ENCODE results near the gene KIAA0753. TPM values are rescaled to one million over a fixed set of nuclear protein-coding genes. Genes with fewer than 3 reads are reported as not detected.

The KIAA0753 gene
- total RNA-seq, 1 experiment from 2014 or later = 18.3 TPM

- H3K27me3 ChIP-seq (ENCODE audit: insufficient read depth, low read length) = no peaks in the 10 kb centered on the region; the same call in 1 of the 2 replicates
- H2AFZ ChIP-seq (ENCODE audit: low read depth, low read length, poor library complexity, severe bottlenecking) = no peak overlapping the region
- RAD21 ChIA-PET (ENCODE audit: low non-redundant PET in 1 of 2, low total read pairs in 2 of 2, uncharacterized antibody in 2 of 2, unreplicated experiment in 2 of 2) = no interaction called here
- no peak for DNase-seq (ENCODE audit: low read depth, low spot score)
- BruUV-seq (replicated peaks) = no TSS peak
- no peaks in the 10 kb centered on the region for H3K9me3 ChIP-seq (ENCODE audit: control insufficient read depth in 1 of 2, insufficient read depth in 1 of 2, low read depth in 1 of 2, low read length in 2 of 2)
- no peak overlapping the region for H3K4me2 ChIP-seq (ENCODE audit: low read length)
- no peak for ATAC-seq
- H3K9ac ChIP-seq (ENCODE audit: low read length) = no peak overlapping the region
- no peaks in the 10 kb centered on the region for H3K36me3 ChIP-seq (ENCODE audit: control insufficient read depth in 1 of 2, insufficient read depth in 2 of 2, low read length in 2 of 2)
- intact Hi-C loops (cut with micrococcal nuclease) = no loop called here
- H3K27ac ChIP-seq (ENCODE audit: low read depth, low read length) = no peak overlapping the region
- no peaks in the 10 kb centered on the region for H3K9me2 ChIP-seq (ENCODE audit: insufficient read depth)
- H3K4me1 ChIP-seq (ENCODE audit: control insufficient read depth in 1 of 2, insufficient read depth in 2 of 2, low read length in 2 of 2) = peaks cover 0 to 14% of the 10 kb centered on the region in 2 experiments; a peak in 2 of 4 replicates
- no peak for TF ChIP-seq YY1 (IDR thresholded peaks at IDR 0.05; ENCODE audit: extremely low read depth, insufficient replicate concordance, low read depth, low read length)
- no peak for TF ChIP-seq CEBPB (IDR thresholded peaks at IDR 0.05; ENCODE audit: low read depth)
- no peak for TF ChIP-seq TCF7L2 (IDR thresholded peaks at IDR 0.05; ENCODE audit: borderline replicate concordance, extremely low read depth, insufficient read depth, insufficient read length)
- TF ChIP-seq, protein P1, sequence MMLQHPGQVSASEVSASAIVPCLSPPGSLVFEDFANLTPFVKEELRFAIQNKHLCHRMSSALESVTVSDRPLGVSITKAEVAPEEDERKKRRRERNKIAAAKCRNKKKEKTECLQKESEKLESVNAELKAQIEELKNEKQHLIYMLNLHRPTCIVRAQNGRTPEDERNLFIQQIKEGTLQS (IDR thresholded peaks at IDR 0.05) = no peak
- TF ChIP-seq SP1 (IDR thresholded peaks at IDR 0.05; ENCODE audit: low read depth) = no peak
- no peak overlapping the region for H3K4me3 ChIP-seq (replicated peaks in 1 of 2; ENCODE audit: low read depth in 1 of 2, low read length in 2 of 2)
- H3K79me2 ChIP-seq (ENCODE audit: insufficient read depth, low read length) = no peaks in the 10 kb centered on the region
- CTCF ChIA-PET = interaction anchor here (0.7 to 1.9 kb wide), 3 partner anchors 13 to 343 kb away, joined by 3 to 7 read pairs (median 3); no protein-coding TSS in a partner anchor
- POLR2A ChIA-PET = no interaction called here
- no peaks in the 10 kb centered on the region for H4K20me1 ChIP-seq (ENCODE audit: insufficient read depth)
These were observed 20.9 kb upstream of the KIAA0753 start for GRCh38 chr17:6661464-6661848.

DNA sequence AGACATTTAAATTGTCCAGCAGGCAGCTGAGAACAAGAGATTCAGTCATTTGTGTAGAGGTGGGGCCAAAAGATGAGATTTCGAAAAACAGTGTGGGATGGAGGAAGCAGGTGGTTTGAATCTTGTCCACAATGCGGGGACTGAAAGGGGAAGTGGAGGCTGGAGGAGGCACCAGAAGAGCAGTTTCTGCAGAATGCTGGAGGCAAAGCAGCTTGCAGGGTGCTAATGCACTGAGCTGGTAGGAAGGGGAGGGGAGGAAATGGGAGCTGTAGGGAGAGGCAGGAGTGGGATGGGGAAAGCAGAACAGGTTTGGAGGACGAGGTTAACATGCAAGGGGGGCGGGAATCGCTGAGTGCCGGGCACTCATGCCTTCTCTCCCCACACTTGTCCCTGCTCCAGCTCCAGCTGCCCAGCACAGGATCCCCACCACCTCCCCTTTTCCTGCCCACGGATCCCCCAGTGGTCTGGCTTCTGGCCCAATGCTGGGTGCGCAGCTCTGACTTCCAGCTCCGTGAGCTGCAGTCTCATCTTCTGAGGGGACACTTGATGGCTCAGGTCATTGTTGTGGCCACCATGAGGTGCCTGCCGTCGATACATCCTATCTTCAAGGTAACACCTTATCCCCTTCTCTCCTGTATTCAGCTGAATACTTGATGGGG lies 20.4 kb upstream of the KIAA0753 start:
- intact Hi-C loops (cut with micrococcal nuclease) = no loop called here
- BruUV-seq (replicated peaks) = no TSS peak
- no peak for ATAC-seq
- no peaks in the 10 kb centered on the region for H3K79me2 ChIP-seq (ENCODE audit: insufficient read depth, low read length)
- H3K4me3 ChIP-seq (replicated peaks in 1 of 2; ENCODE audit: low read depth in 1 of 2, low read length in 2 of 2) = no peak overlapping the region
- TF ChIP-seq MAX (IDR thresholded peaks at IDR 0.05) (no peak), ZFX (IDR thresholded peaks at IDR 0.05) (no peak), CEBPB (IDR thresholded peaks at IDR 0.05; ENCODE audit: low read depth) (no peak), TCF7L2 (IDR thresholded peaks at IDR 0.05; ENCODE audit: borderline replicate concordance, extremely low read depth, insufficient read depth, insufficient read length) (no peak), POLR2AphosphoS5 (IDR thresholded peaks at IDR 0.05; ENCODE audit: low read depth, low read length) (no peak), POLR2A (IDR thresholded peaks at IDR 0.05; ENCODE audit: borderline replicate concordance, extremely low read depth, insufficient read depth, insufficient read length) (no peak), FOSL1 (IDR thresholded peaks at IDR 0.05; ENCODE audit: low read depth) (no peak), CBX3 (IDR thresholded peaks at IDR 0.05; ENCODE audit: low read depth) (no peak), ZNF274 (IDR thresholded peaks at IDR 0.05; ENCODE audit: low read depth, low read length) (no peak)
- H3K9me2 ChIP-seq (ENCODE audit: insufficient read depth) = no peaks in the 10 kb centered on the region
- no peak overlapping the region for H3K4me2 ChIP-seq (ENCODE audit: low read length)
- ChIA-PET POLR2A (no interaction called here), CTCF (interaction anchor here (0.6 to 1.9 kb wide), 4 partner anchors 13 to 343 kb away, joined by 3 to 7 read pairs (median 3); no protein-coding TSS in a partner anchor), RAD21 (ENCODE audit: low non-redundant PET in 1 of 2, low total read pairs in 2 of 2, uncharacterized antibody in 2 of 2, unreplicated experiment in 2 of 2) (no interaction called here)
- H3K4me1 ChIP-seq (ENCODE audit: control insufficient read depth in 1 of 2, insufficient read depth in 2 of 2, low read length in 2 of 2) = peaks cover 0 to 9% of the 10 kb centered on the region in 2 experiments; a peak in 2 of 4 replicates
- DNase-seq (ENCODE audit: low read depth, low spot score) = no peak
- H3K27me3 ChIP-seq (ENCODE audit: insufficient read depth, low read length) = no peaks in the 10 kb centered on the region; the same call in 1 of the 2 replicates
- no peaks in the 10 kb centered on the region for H3K9me3 ChIP-seq (ENCODE audit: control insufficient read depth in 1 of 2, insufficient read depth in 1 of 2, low read depth in 1 of 2, low read length in 2 of 2)
- H3K36me3 ChIP-seq (ENCODE audit: control insufficient read depth in 1 of 2, insufficient read depth in 2 of 2, low read length in 2 of 2) = no peaks in the 10 kb centered on the region
- no peak overlapping the region for H3K27ac ChIP-seq (ENCODE audit: low read depth, low read length)
- H2AFZ ChIP-seq (ENCODE audit: low read depth, low read length, poor library complexity, severe bottlenecking) = no peak overlapping the region
- H4K20me1 ChIP-seq (ENCODE audit: insufficient read depth) = no peaks in the 10 kb centered on the region
- no peak overlapping the region for H3K9ac ChIP-seq (ENCODE audit: low read length)
